ENCODE measurements around the gene OPN1MW3.

Gene OPN1MW3

GRCh38 chrX:154320406-154320805, 63.0 kb downstream of the OPN1MW3 start:
- no peak overlapping the region for H3K4me3 ChIP-seq (ENCODE audit: low read length)
- no peak for DNase-seq (ENCODE audit: low read depth, low spot score)

Measured in Jurkat, Clone E6-1 (cell line).